Body of pancreas (tissue), 4 donors: Measurements from ENCODE around the gene CHST13. TPM values are rescaled to one million over a fixed set of nuclear protein-coding genes. Genes with fewer than 3 reads are reported as not detected.

ENCODE experiments used
- ATAC-seq: fragments of 150-250 bp; one replicate; pipeline ENCODE4 v1.9.1; 2016
- DNase-seq, 4 donors: peaks; one replicate each; pipeline ENCODE4 v3.0.0-alpha.2; 2019
- H3K27ac ChIP-seq, 4 donors: fragments of 200-600 bp; sonication (generic); 1 replicate in 3 of 4; 2 replicates in 1 of 4; pipeline versions ENCODE4 v1.5.1 to v1.6.1; 2016 to 2019; ENCODE audit warnings: mild to moderate bottlenecking in 1 of 4, mixed read lengths in 1 of 4, moderate library complexity in 1 of 4
- H3K27me3 ChIP-seq, 2 donors: fragments of 200-600 bp; sonication (generic); one replicate each; pipeline ENCODE4 v1.6.0; 2016; ENCODE audit warnings: mild to moderate bottlenecking in 1 of 2
- H3K36me3 ChIP-seq, 2 donors: fragments of 200-600 bp; sonication (generic); replicated peaks in 1 of 2; 2 replicates each; pipeline ENCODE4 v1.5.1; 2016; ENCODE audit warnings: low read depth in 2 of 2; ENCODE audit not compliant: insufficient read depth in 1 of 2
- H3K4me1 ChIP-seq: fragments of 200-600 bp; sonication (generic); one replicate; pipeline ENCODE4 v1.6.0; 2016
- H3K4me3 ChIP-seq, 2 donors: fragments of 200-600 bp; sonication (generic); 1 replicate in 1 of 2; 2 replicates in 1 of 2; pipeline ENCODE4 v1.5.1; 2016 to 2019
- H3K9me3 ChIP-seq, 3 donors: fragments of 200-600 bp; sonication (generic); 1 replicate in 2 of 3; 2 replicates in 1 of 3; pipeline ENCODE4 v1.5.1; 2016
- POLR2A ChIP-seq, 3 donors: fragments of 450-650 bp; IDR thresholded peaks; one replicate each; pipeline ENCODE4 v1.6.1; 2016; ENCODE audit warnings: antibody characterized with exemption in 3 of 3, mild to moderate bottlenecking in 2 of 3
- WGBS, 2 donors: methylation state at CpG; one replicate each; pipeline ENCODE4 v1.1.5; 2017; 5-methylcytosine and 5-hydroxymethylcytosine counted together
- intact Hi-C: fragments of 100-400 bp; cut with DNase I; formaldehyde crosslinking; loops from one replicate; pipeline ENCODE4 v1.15.1; 2023
- total RNA-seq, 2 donors: library from RNA; depleted of rRNA; stranded (reverse); fragments of >200 nt; gene quantifications; one replicate each; pipeline ENCODE4 v1.1.0, GENCODE V29; 2016
- TF ChIP-seq, protein P1 (sequence below), 7 experiments: fragments of 450-650 bp in 4 of 7; fragments of 200-600 bp in 3 of 7; sonication (generic) in 3 of 7; IDR thresholded peaks; one replicate each; pipeline ENCODE4 v1.5.1; 2016 to 2019; ENCODE audit warnings: antibody characterized with exemption in 7 of 7

CHST13 gene
- total RNA-seq, 2 donors from 2014 or later, result 2.3 TPM; not detected in 1

DNA sequence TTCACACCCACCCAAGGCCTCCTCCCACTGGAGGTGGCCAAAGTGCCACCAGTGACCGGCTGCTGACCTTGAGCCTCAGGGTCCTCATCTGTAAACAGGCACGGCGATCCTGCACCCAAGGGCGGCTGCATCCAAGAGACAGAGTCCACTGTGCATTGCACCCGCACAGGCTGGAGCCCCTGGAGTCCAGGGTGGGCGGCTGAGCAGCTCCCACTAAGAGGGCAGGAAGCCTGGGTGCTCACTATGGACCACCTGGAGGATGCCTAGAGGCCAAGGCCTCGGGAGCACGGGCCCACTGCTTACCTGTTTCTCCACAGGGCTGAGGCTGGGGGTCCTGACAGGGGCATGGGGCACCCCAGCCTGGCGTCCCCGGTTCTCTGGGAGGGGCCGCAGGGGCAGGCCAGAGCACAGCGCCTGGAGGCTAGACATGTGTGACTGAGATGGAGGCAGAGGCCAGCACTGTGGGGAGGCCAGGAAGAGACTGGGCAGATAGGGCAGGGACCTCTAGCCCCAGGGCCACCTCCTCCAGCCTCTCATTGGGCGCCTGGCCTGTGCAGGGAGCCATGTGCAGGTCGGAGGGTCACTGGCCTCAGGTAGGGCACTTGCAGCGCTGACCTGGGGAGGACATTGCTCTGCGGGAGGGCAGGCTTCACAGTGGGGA, 6.5 kb upstream of the CHST13 start, which contains the start of gene UROC1:
TSS of gene UROC1 (minus strand) at position 483 of the 661 bp plus-strand sequence. CDS start at position 429, 54 bp downstream.
- no peak for TF ChIP-seq POLR2A (IDR thresholded peaks at IDR 0.05)
- TF ChIP-seq, protein P1, sequence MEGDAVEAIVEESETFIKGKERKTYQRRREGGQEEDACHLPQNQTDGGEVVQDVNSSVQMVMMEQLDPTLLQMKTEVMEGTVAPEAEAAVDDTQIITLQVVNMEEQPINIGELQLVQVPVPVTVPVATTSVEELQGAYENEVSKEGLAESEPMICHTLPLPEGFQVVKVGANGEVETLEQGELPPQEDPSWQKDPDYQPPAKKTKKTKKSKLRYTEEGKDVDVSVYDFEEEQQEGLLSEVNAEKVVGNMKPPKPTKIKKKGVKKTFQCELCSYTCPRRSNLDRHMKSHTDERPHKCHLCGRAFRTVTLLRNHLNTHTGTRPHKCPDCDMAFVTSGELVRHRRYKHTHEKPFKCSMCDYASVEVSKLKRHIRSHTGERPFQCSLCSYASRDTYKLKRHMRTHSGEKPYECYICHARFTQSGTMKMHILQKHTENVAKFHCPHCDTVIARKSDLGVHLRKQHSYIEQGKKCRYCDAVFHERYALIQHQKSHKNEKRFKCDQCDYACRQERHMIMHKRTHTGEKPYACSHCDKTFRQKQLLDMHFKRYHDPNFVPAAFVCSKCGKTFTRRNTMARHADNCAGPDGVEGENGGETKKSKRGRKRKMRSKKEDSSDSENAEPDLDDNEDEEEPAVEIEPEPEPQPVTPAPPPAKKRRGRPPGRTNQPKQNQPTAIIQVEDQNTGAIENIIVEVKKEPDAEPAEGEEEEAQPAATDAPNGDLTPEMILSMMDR (IDR thresholded peaks at IDR 0.05), result no peak
- intact Hi-C loops, result no loop called here
- Histone ChIP-seq H3K9me3 (no peaks in the 10 kb centered on the region), H3K4me1 (no peaks in the 10 kb centered on the region), H3K4me3 (no peak within 1 kb of the TSS), H3K27ac (no peak within 1 kb of the TSS), H3K27me3 (no peaks in the 10 kb centered on the region), H3K36me3 (no peaks in the 10 kb centered on the region)
- ATAC-seq (no peak), DNase-seq (no peak)
- WGBS, 2 donors, result 60 to 73% methylated on average over 2 to 14 of the region's 16 CpGs

DNA sequence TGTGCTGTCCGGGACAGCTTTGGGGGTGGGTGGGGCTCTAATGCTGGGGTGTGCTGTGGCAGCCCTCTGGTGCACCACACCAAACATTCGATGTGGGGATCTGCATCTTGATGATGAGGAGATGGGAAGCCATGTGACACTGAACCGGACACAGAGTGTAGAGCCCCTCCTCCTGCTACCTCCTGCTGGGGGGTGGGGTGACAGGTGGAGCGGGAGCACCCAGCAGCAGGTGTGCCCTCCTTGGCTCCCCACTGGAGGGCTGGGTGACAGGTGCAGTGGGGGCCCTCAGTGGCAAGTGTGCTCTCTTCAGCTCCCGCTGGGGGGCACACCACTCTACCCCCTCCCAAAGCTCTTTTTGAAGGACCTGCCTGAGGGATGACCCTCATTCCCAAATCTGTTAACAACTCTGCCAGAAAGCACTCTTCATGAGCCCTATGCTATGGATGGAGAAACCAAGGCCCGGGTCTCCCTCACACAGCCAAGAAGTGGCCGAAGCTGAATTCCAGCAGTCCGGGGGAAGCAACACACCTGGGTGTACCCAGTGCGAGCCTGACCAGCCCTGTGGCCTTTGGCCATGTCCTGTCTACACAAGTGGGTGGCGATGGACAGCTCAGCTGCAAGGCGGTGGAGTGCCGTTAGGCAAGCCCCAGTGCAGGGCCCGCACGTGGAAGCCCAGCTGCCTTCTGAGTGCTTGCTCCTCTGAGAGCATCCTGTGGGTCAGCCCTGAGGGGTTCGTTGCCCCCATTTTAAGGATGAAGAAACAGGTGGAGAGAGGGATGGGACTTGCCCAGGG, 5.8 kb upstream of the CHST13 start:
- no peak for TF ChIP-seq POLR2A (IDR thresholded peaks at IDR 0.05)
- TF ChIP-seq, protein P1 (IDR thresholded peaks at IDR 0.05), result no peak
- no peak overlapping the region for H3K4me3 ChIP-seq
- intact Hi-C loops, result no loop called here
- WGBS, 2 donors, result 86 to 87% methylated on average over 4 to 14 of the region's 15 CpGs
- ATAC-seq (no peak), DNase-seq (no peak)
- H3K4me1 ChIP-seq, result no peaks in the 10 kb centered on the region
- no peaks in the 10 kb centered on the region for H3K36me3 ChIP-seq
- H3K27me3 ChIP-seq, result no peaks in the 10 kb centered on the region
- no peaks in the 10 kb centered on the region for H3K9me3 ChIP-seq
- H3K27ac ChIP-seq, result no peak overlapping the region

DNA sequence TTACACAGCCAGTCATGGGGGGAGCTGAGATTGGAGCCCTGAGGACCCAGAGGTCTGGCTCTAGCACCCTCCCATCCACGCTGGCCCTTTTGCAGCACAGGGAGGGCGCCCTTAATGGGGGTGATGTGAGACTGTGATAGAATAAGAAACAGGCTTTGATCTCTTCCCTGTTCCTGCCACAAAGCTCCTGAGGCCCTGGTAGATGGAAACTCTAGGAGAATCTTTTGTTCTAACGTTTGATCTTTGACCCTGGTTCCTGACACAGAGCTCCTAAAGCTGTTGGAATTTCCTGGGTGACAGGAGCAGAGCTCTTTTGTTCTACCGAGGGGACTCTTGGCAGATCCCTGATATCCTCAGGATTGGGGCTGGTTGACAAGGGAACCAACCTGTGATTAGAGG, 5.2 kb upstream of the CHST13 start:
- ATAC-seq, result no peak
- peaks cover 2% of the 10 kb centered on the region for H3K4me1 ChIP-seq
- no peak for DNase-seq
- no peaks in the 10 kb centered on the region for H3K36me3 ChIP-seq
- H3K27ac ChIP-seq, result no peak overlapping the region
- H3K9me3 ChIP-seq, result no peaks in the 10 kb centered on the region
- 49 to 58% methylated on average over 4 of the region's 4 CpGs for WGBS, 2 donors
- TF ChIP-seq, protein P1 (IDR thresholded peaks at IDR 0.05), result no peak
- no peak for TF ChIP-seq POLR2A (IDR thresholded peaks at IDR 0.05)
- no peaks in the 10 kb centered on the region for H3K27me3 ChIP-seq
- intact Hi-C loops, result no loop called here
- H3K4me3 ChIP-seq, result no peak overlapping the region

DNA sequence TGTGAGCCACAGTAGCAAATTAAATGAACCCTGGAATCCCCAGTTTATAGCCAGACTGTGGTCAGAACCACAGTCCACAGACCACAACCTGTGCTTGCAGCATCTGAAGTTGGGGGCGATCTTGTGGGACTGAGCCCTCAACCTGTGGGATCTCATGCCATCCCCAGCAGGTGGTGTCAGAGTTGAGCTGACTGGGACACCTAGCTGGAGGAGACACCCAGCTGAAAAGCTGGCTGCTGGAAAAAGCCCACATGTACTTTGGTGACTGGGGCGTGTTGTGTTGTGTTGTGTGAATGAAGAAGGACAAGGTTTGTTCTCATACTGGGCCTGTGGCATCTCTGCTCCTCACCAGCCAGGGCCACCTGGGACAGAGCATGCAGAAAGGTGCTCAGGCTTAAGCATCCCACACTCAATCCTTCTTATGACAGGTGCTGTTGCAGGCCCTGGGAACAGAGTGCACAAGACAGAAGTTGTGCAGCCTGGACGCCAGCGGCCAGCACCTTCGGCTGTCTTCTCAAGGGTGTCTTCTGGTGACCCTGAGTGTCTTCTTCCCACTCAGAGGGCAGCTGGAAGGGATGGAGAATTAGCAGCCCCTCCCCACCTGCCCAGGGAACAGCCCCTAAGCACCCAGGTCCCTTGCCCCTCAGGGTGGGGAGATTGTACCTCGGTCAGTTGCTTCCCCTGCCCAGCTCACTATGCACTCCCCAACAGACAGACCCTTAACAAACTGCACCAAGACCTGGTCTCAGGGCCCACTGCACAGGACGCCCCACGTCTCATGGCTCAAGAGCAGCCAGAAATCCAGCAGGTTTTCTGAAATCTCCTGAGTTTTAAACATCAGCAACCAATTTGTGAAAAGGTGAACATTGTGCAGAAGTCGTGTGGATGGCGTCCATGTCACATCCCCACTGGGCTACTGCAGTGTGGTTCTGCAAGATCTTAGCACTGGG, 4.2 kb upstream of the CHST13 start:
- Histone ChIP-seq H3K36me3 (no peaks in the 10 kb centered on the region), H3K4me3 (no peak overlapping the region), H3K4me1 (peaks cover 12% of the 10 kb centered on the region), H3K27me3 (no peaks in the 10 kb centered on the region), H3K27ac (no peak overlapping the region), H3K9me3 (no peaks in the 10 kb centered on the region)
- no peak for ATAC-seq
- TF ChIP-seq, protein P1 (IDR thresholded peaks at IDR 0.05), result no peak
- TF ChIP-seq POLR2A (IDR thresholded peaks at IDR 0.05), result no peak
- intact Hi-C loops, result loop anchor here (10.0 kb wide), 1 partner anchor 935 kb away; no protein-coding TSS in a partner anchor
- 82 to 83% methylated on average over 9 to 10 of the region's 10 CpGs for WGBS, 2 donors
- no peak for DNase-seq
